ENCODE measurements around the gene CNPY3. TPM values are rescaled to one million over a fixed set of nuclear protein-coding genes. Genes with fewer than 3 reads are reported as not detected.

Gene CNPY3
- total RNA-seq, 1 donor = 33.3 TPM

DNA sequence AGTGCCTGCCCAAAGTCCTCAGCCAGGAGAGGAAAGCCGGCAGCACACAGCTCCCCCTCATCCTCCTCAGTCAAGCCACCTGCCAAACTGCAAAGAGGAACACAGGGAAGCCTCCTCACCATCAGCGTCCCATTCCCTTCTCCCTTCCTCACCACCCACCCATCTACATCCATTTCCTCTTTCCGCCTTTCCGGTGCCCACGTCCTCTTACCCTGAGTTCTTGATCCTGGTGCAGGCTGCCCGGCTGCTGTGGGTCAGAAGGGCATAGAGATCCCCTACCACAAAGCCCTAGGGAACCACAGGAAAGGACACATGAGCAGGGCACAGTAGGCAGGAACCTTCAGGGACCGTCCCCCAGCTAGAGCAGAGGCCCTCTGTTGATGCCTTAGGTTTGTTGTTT lies 37.3 kb downstream of the CNPY3 start:
- TF ChIP-seq, protein P1, sequence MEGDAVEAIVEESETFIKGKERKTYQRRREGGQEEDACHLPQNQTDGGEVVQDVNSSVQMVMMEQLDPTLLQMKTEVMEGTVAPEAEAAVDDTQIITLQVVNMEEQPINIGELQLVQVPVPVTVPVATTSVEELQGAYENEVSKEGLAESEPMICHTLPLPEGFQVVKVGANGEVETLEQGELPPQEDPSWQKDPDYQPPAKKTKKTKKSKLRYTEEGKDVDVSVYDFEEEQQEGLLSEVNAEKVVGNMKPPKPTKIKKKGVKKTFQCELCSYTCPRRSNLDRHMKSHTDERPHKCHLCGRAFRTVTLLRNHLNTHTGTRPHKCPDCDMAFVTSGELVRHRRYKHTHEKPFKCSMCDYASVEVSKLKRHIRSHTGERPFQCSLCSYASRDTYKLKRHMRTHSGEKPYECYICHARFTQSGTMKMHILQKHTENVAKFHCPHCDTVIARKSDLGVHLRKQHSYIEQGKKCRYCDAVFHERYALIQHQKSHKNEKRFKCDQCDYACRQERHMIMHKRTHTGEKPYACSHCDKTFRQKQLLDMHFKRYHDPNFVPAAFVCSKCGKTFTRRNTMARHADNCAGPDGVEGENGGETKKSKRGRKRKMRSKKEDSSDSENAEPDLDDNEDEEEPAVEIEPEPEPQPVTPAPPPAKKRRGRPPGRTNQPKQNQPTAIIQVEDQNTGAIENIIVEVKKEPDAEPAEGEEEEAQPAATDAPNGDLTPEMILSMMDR (IDR thresholded peaks at IDR 0.05; ENCODE audit: extremely low read depth, low read depth, low read length) = no peak
- H3K27me3 ChIP-seq (ENCODE audit: insufficient read depth, low read length) = no peaks in the 10 kb centered on the region
- H3K27ac ChIP-seq (ENCODE audit: low read depth, low read length) = no peak overlapping the region
- no peak overlapping the region for H3K4me2 ChIP-seq (ENCODE audit: insufficient read depth, low read length)
- H3K4me3 ChIP-seq (ENCODE audit: insufficient read depth, low read length) = no peak overlapping the region
- no peaks in the 10 kb centered on the region for H3K9me3 ChIP-seq (ENCODE audit: low read depth, low read length)
- peaks cover 6% of the 10 kb centered on the region for H3K4me1 ChIP-seq (ENCODE audit: insufficient read depth, low read length)
- no peaks in the 10 kb centered on the region for H3K79me2 ChIP-seq (ENCODE audit: insufficient read depth, low read length)
- no peak for DNase-seq (ENCODE audit: insufficient read length, low spot score, missing footprints)
- peaks cover 48% of the 10 kb centered on the region for H3K36me3 ChIP-seq (ENCODE audit: insufficient read depth, low read length)
- no peak overlapping the region for H2AFZ ChIP-seq (ENCODE audit: low read length)
- peaks cover 6% of the 10 kb centered on the region for H4K20me1 ChIP-seq (ENCODE audit: insufficient read depth, low read length)

DNA sequence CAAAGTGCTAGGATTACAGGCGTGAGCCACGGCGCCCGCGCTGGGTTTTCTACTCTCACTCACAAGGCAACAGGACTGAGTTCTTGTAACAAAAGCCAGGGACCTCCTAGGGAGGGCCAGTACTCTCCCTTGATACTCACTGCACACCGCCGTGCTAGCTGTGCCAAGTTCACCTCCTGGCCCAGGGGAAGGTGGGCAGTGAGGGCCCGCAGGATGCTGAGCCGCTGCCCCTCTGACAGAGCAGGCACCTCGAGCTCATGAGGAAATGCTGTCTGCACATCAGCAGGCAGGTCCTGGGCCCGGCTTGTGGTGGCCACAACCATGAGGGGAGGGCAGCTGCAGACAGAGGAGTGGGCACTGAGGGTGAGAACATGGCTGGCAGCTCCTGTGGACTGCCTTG lies 37.9 kb downstream of the CNPY3 start:
- DNase-seq (ENCODE audit: insufficient read length, low spot score, missing footprints) = no peak
- Histone ChIP-seq H2AFZ (ENCODE audit: low read length) (no peak overlapping the region), H3K4me3 (ENCODE audit: insufficient read depth, low read length) (no peak overlapping the region), H3K27ac (ENCODE audit: low read depth, low read length) (no peak overlapping the region), H3K4me1 (ENCODE audit: insufficient read depth, low read length) (peaks cover 6% of the 10 kb centered on the region), H3K79me2 (ENCODE audit: insufficient read depth, low read length) (no peaks in the 10 kb centered on the region), H4K20me1 (ENCODE audit: insufficient read depth, low read length) (peaks cover 6% of the 10 kb centered on the region), H3K36me3 (ENCODE audit: insufficient read depth, low read length) (peaks cover 48% of the 10 kb centered on the region), H3K9me3 (ENCODE audit: low read depth, low read length) (no peaks in the 10 kb centered on the region), H3K4me2 (ENCODE audit: insufficient read depth, low read length) (no peak overlapping the region), H3K27me3 (ENCODE audit: insufficient read depth, low read length) (no peaks in the 10 kb centered on the region)
- TF ChIP-seq, protein P1 (IDR thresholded peaks at IDR 0.05; ENCODE audit: extremely low read depth, low read depth, low read length) = no peak

DNA sequence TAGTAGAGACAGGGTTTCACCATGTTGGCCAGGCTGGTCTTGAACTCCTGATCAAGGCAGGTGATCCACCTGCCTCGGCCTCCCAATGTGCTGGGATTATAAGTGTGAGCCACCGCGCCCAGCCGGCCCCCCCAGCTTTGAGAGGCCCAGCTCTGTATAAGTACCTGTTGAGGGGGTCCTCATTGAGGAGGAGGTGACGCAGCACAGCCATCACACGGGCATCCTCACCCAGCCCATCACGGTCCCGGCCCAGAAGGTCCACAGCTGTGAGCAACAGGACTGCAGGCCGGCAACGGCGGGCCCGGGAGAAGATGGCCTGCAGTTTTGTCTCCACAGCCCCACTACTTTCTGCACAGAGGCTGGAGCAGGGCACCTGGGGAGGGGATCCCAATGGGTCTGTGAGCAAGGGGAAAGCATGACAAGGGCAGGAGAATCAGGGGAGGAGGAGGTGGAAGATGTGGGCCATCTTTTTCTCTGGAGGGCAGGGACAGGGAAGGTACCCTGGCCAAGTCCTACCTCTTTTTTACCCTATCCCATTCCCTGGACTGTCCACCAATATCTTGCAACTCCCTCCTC lies 38.9 kb downstream of the CNPY3 start:
- no peak overlapping the region for H3K4me3 ChIP-seq (ENCODE audit: insufficient read depth, low read length)
- TF ChIP-seq, protein P1 (IDR thresholded peaks at IDR 0.05; ENCODE audit: extremely low read depth, low read depth, low read length) = no peak
- peaks cover 6% of the 10 kb centered on the region for H3K4me1 ChIP-seq (ENCODE audit: insufficient read depth, low read length)

DNA sequence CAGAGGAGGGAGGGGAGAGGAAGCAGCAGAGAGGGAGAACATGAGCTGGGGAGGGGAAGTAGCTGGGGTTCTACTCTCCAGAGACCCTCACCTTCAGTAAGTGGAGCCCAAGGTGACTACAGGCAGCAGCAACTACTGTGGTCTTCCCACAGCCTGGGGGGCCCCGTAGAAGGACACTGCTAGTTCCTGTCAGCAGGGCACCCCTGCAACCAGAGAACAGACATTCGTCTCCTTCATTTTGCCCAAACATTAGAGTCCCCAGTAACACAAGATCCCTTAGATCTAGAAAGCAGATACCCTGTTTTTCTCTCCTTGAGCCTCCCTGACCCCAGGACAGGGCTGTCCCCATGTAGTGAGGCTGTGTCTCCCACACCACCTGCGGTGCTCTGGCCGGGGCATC lies 39.5 kb downstream of the CNPY3 start:
- H3K27me3 ChIP-seq (ENCODE audit: insufficient read depth, low read length) = no peaks in the 10 kb centered on the region
- no peak overlapping the region for H3K27ac ChIP-seq (ENCODE audit: low read depth, low read length)
- H3K4me3 ChIP-seq (ENCODE audit: insufficient read depth, low read length) = no peak overlapping the region
- no peaks in the 10 kb centered on the region for H3K79me2 ChIP-seq (ENCODE audit: insufficient read depth, low read length)
- peaks cover 9% of the 10 kb centered on the region for H4K20me1 ChIP-seq (ENCODE audit: insufficient read depth, low read length)
- H3K9me3 ChIP-seq (ENCODE audit: low read depth, low read length) = no peaks in the 10 kb centered on the region
- TF ChIP-seq, protein P1 (IDR thresholded peaks at IDR 0.05; ENCODE audit: extremely low read depth, low read depth, low read length) = no peak
- no peak overlapping the region for H3K4me2 ChIP-seq (ENCODE audit: insufficient read depth, low read length)
- H3K36me3 ChIP-seq (ENCODE audit: insufficient read depth, low read length) = peaks cover 45% of the 10 kb centered on the region
- no peak for DNase-seq (ENCODE audit: insufficient read length, low spot score, missing footprints)
- no peak overlapping the region for H2AFZ ChIP-seq (ENCODE audit: low read length)
- H3K4me1 ChIP-seq (ENCODE audit: insufficient read depth, low read length) = peaks cover 6% of the 10 kb centered on the region

More for the DNA sequence above, 38.9 kb downstream of the CNPY3 start:
- H3K27me3 ChIP-seq (ENCODE audit: insufficient read depth, low read length) = no peaks in the 10 kb centered on the region
- H3K4me2 ChIP-seq (ENCODE audit: insufficient read depth, low read length) = no peak overlapping the region
- H2AFZ ChIP-seq (ENCODE audit: low read length) = no peak overlapping the region
- DNase-seq (ENCODE audit: insufficient read length, low spot score, missing footprints) = no peak
- H3K79me2 ChIP-seq (ENCODE audit: insufficient read depth, low read length) = no peaks in the 10 kb centered on the region
- H4K20me1 ChIP-seq (ENCODE audit: insufficient read depth, low read length) = peaks cover 6% of the 10 kb centered on the region
- no peaks in the 10 kb centered on the region for H3K9me3 ChIP-seq (ENCODE audit: low read depth, low read length)
- peaks cover 45% of the 10 kb centered on the region for H3K36me3 ChIP-seq (ENCODE audit: insufficient read depth, low read length)
- no peak overlapping the region for H3K27ac ChIP-seq (ENCODE audit: low read depth, low read length)

Data from osteoblast (primary cell).